Neural progenitor cell (in vitro differentiated cells): ENCODE results near the gene CFAP221. TPM values are rescaled to one million over a fixed set of nuclear protein-coding genes. Genes with fewer than 3 reads are reported as not detected.

Source experiments
- DNase-seq: peaks from one replicate; pipeline ENCODE4 v3.0.0-alpha.2; 2016; ENCODE audit warnings: low spot score
- H2AFZ ChIP-seq: fragments of 200-600 bp; sonication (generic); replicated peaks from 2 replicates; pipeline ENCODE4 v1.6.1; 2016; ENCODE audit warnings: antibody characterized with exemption
- H3F3A ChIP-seq: fragments of 200-600 bp; sonication (generic); 2 replicates; pipeline ENCODE4 v1.6.1; 2016; ENCODE audit warnings: antibody characterized with exemption, low read depth
- H3K27ac ChIP-seq: fragments of 200-600 bp; sonication (generic); 2 replicates; pipeline ENCODE4 v1.5.1; 2016; ENCODE audit warnings: mild to moderate bottlenecking
- H3K27me3 ChIP-seq: fragments of 200-600 bp; sonication (generic); 2 replicates; pipeline ENCODE4 v1.6.1; 2016; ENCODE audit warnings: mild to moderate bottlenecking, moderate library complexity
- H3K36me3 ChIP-seq: fragments of 200-600 bp; sonication (generic); 2 replicates; pipeline ENCODE4 v1.5.1; 2016
- H3K4me1 ChIP-seq: fragments of 200-600 bp; sonication (generic); 2 replicates; pipeline ENCODE4 v1.6.1; 2016; ENCODE audit warnings: mixed run types
- H3K4me2 ChIP-seq: fragments of 200-600 bp; sonication (generic); 2 replicates; pipeline ENCODE4 v1.6.1; 2016
- H3K4me3 ChIP-seq: fragments of 200-600 bp; sonication (generic); 2 replicates; pipeline ENCODE4 v1.5.1; 2016
- H3K79me2 ChIP-seq: fragments of 200-600 bp; sonication (generic); 2 replicates; pipeline ENCODE4 v1.6.1; 2016; ENCODE audit warnings: low read depth
- H3K9ac ChIP-seq: fragments of 200-600 bp; sonication (generic); 2 replicates; pipeline ENCODE4 v1.6.1; 2016
- H3K9me3 ChIP-seq: fragments of 200-600 bp; sonication (generic); 2 replicates; pipeline ENCODE4 v1.5.1; 2016; ENCODE audit warnings: low read depth
- H4K20me1 ChIP-seq: fragments of 200-600 bp; sonication (generic); 2 replicates; pipeline ENCODE4 v1.6.1; 2016; ENCODE audit warnings: low read depth
- H3K27ac Mint-ChIP-seq: 3 replicates; pipeline ENCODE4 v1.8.0; 2021; ENCODE audit warnings: mixed read lengths
- H3K27me3 Mint-ChIP-seq: 2 replicates; pipeline ENCODE4 v1.8.0; 2022; ENCODE audit warnings: low read depth, mild to moderate bottlenecking, inconsistent platforms, moderate library complexity, mixed read lengths; ENCODE audit not compliant: insufficient read depth
- H3K36me3 Mint-ChIP-seq: 3 replicates; pipeline ENCODE4 v1.8.0; 2021; ENCODE audit warnings: mixed read lengths
- H3K4me1 Mint-ChIP-seq: 3 replicates; pipeline ENCODE4 v1.8.0; 2021; ENCODE audit warnings: mixed read lengths
- H3K4me3 Mint-ChIP-seq: 3 replicates; pipeline ENCODE4 v1.8.0; 2021; ENCODE audit warnings: mild to moderate bottlenecking, moderate library complexity, mixed read lengths
- H3K9me3 Mint-ChIP-seq: 3 replicates; pipeline ENCODE4 v1.8.0; 2020; ENCODE audit warnings: mixed read lengths
- CTCF ChIP-seq: fragments of 200-600 bp; sonication (generic); IDR thresholded peaks from 2 replicates; pipeline ENCODE4 v1.5.1; 2017; ENCODE audit warnings: antibody characterized with exemption, mild to moderate bottlenecking
- EZH2 ChIP-seq: fragments of 200-600 bp; sonication (generic); IDR thresholded peaks from 2 replicates; pipeline ENCODE4 v1.6.1; 2017; ENCODE audit warnings: antibody characterized with exemption, mild to moderate bottlenecking, moderate library complexity
- EZH2phosphoT487 ChIP-seq: fragments of 200-600 bp; sonication (generic); IDR thresholded peaks from 2 replicates; pipeline ENCODE4 v1.6.1; 2017; ENCODE audit warnings: antibody characterized with exemption
- total RNA-seq: library from RNA; depleted of rRNA; stranded (reverse); fragments of >200 nt; gene quantifications from 2 replicates; pipeline ENCODE4 v1.2.3, GENCODE V29; 2015; ENCODE audit warnings: low replicate concordance

The CFAP221 gene
- total RNA-seq, 1 donor from 2014 or later = 1.5 TPM

GRCh38 chr2:119671752-119672151 is 127.5 kb downstream of the CFAP221 start:
- Histone ChIP-seq H2AFZ (no peak overlapping the region), H3K9ac (no peak overlapping the region), H3K27me3 (no peaks in the 10 kb centered on the region), H3K4me3 (no peak overlapping the region), H3K27ac (no peak overlapping the region), H3K4me2 (no peak overlapping the region), H3K36me3 (no peaks in the 10 kb centered on the region), H3K9me3 (no peaks in the 10 kb centered on the region), H3F3A (no peaks in the 10 kb centered on the region), H4K20me1 (no peaks in the 10 kb centered on the region), H3K4me1 (peaks cover 15% of the 10 kb centered on the region), H3K79me2 (no peaks in the 10 kb centered on the region)
- Mint-ChIP-seq H3K27me3 (peaks cover 2% of the 10 kb centered on the region), H3K9me3 (no peaks in the 10 kb centered on the region), H3K36me3 (no peaks in the 10 kb centered on the region), H3K4me3 (no peak overlapping the region), H3K27ac (no peak overlapping the region), H3K4me1 (peaks cover 13% of the 10 kb centered on the region)
- DNase-seq = no peak
- no peak for TF ChIP-seq EZH2

- Mint-ChIP-seq H3K27me3 (peaks cover 2% of the 10 kb centered on the region), H3K36me3 (no peaks in the 10 kb centered on the region), H3K9me3 (no peaks in the 10 kb centered on the region), H3K4me1 (peaks cover 13% of the 10 kb centered on the region), H3K4me3 (no peak overlapping the region), H3K27ac (no peak overlapping the region)
- H3K4me1 ChIP-seq = peaks cover 15% of the 10 kb centered on the region
- H2AFZ ChIP-seq = no peak overlapping the region
- DNase-seq = no peak
- H3F3A ChIP-seq = no peaks in the 10 kb centered on the region
- no peaks in the 10 kb centered on the region for H4K20me1 ChIP-seq
- H3K4me3 ChIP-seq = no peak overlapping the region
- H3K27ac ChIP-seq = no peak overlapping the region
- H3K4me2 ChIP-seq = no peak overlapping the region
- H3K9me3 ChIP-seq = no peaks in the 10 kb centered on the region
- H3K9ac ChIP-seq = no peak overlapping the region
- H3K36me3 ChIP-seq = no peaks in the 10 kb centered on the region
- no peak for TF ChIP-seq EZH2phosphoT487
- no peak for TF ChIP-seq EZH2
- TF ChIP-seq CTCF = no peak
- no peaks in the 10 kb centered on the region for H3K27me3 ChIP-seq
- no peaks in the 10 kb centered on the region for H3K79me2 ChIP-seq
Measured at GRCh38 chr2:119672161-119672862, 128.1 kb downstream of the CFAP221 start.

- Mint-ChIP-seq H3K36me3 (no peaks in the 10 kb centered on the region), H3K4me1 (peaks cover 18% of the 10 kb centered on the region), H3K27me3 (peaks cover 4% of the 10 kb centered on the region), H3K9me3 (no peaks in the 10 kb centered on the region), H3K27ac (no peak overlapping the region), H3K4me3 (no peak overlapping the region)
- no peak overlapping the region for H3K27ac ChIP-seq
- no peaks in the 10 kb centered on the region for H4K20me1 ChIP-seq
- H3F3A ChIP-seq = peaks cover 6% of the 10 kb centered on the region
- H3K9me3 ChIP-seq = no peaks in the 10 kb centered on the region
- H2AFZ ChIP-seq = no peak overlapping the region
- no peak for TF ChIP-seq EZH2phosphoT487
- H3K4me3 ChIP-seq = no peak overlapping the region
- no peak for DNase-seq
- no peak overlapping the region for H3K4me2 ChIP-seq
- peaks cover 15% of the 10 kb centered on the region for H3K4me1 ChIP-seq
- no peaks in the 10 kb centered on the region for H3K27me3 ChIP-seq
- H3K36me3 ChIP-seq = no peaks in the 10 kb centered on the region
- no peak overlapping the region for H3K9ac ChIP-seq
- no peaks in the 10 kb centered on the region for H3K79me2 ChIP-seq
Measured at GRCh38 chr2:119673796-119674195, 129.5 kb downstream of the CFAP221 start.

GRCh38 chr2:119674711-119675500 is 130.7 kb downstream of the CFAP221 start:
- Histone ChIP-seq H3K79me2 (peaks cover 8% of the 10 kb centered on the region), H3K4me2 (no peak overlapping the region), H4K20me1 (peaks cover 3% of the 10 kb centered on the region), H3K27ac (no peak overlapping the region), H3K27me3 (no peaks in the 10 kb centered on the region), H3K4me3 (no peak overlapping the region), H3K4me1 (peaks cover 15% of the 10 kb centered on the region), H2AFZ (peak overlapping the region; percentile 38), H3K36me3 (no peaks in the 10 kb centered on the region), H3K9me3 (no peaks in the 10 kb centered on the region), H3K9ac (no peak overlapping the region), H3F3A (peaks cover 6% of the 10 kb centered on the region)
- peak; percentile 24 for DNase-seq
- no peak overlapping the region for H3K27ac Mint-ChIP-seq
- H3K4me1 Mint-ChIP-seq = peaks cover 20% of the 10 kb centered on the region
- no peaks in the 10 kb centered on the region for H3K36me3 Mint-ChIP-seq
- peaks cover 4% of the 10 kb centered on the region for H3K27me3 Mint-ChIP-seq
- no peaks in the 10 kb centered on the region for H3K9me3 Mint-ChIP-seq
- TF ChIP-seq CTCF = peak; percentile 14
- no peak for TF ChIP-seq EZH2
- H3K4me3 Mint-ChIP-seq = no peak overlapping the region
